IMR-90 (cell line): ENCODE results near the gene DNM3. TPM values are rescaled to one million over a fixed set of nuclear protein-coding genes. Genes with fewer than 3 reads are reported as not detected.

Experiments used
- ATAC-seq: fragments of 200-7000 bp; cut with Tn5 transposase; 2 replicates; pipeline ENCODE4 v1.9.1; 2020; ENCODE audit warnings: low read depth, mild to moderate bottlenecking, moderate library complexity
- BruUV-seq: library from RNA; stranded (reverse); fragments of 400-500 nt; replicated peaks from 2 replicates; lab custom pipeline; 2021; lab: Mats Ljungman, UMichigan
- CTCF ChIA-PET: fragments of 300-600 bp; formaldehyde crosslinking; extraction: SDS; loops from one replicate; lab custom pipeline; 2021; ENCODE audit warnings: antibody characterized with exemption; lab: Yijun Ruan, JAX
- POLR2A ChIA-PET: fragments of 300-600 bp; sonication (Branson Sonifier 250); formaldehyde crosslinking; loops from one replicate; lab custom pipeline; 2022; ENCODE audit warnings: antibody characterized with exemption; ENCODE audit not compliant: unreplicated experiment; lab: Charles Lee
- DNase-seq: peaks from one replicate; pipeline ENCODE4 v3.0.0; 2013
- H2AFZ ChIP-seq: replicated peaks from 2 replicates; pipeline ENCODE3; 2013; ENCODE audit warnings: low read length, mild to moderate bottlenecking; ENCODE audit not compliant: poor library complexity
- H2AK5ac ChIP-seq: 2 replicates; pipeline ENCODE4 v1.6.1; 2013; ENCODE audit warnings: low read depth, low read length, inconsistent platforms
- H2AK9ac ChIP-seq: replicated peaks from 2 replicates; pipeline ENCODE3; 2013; ENCODE audit warnings: mild to moderate bottlenecking, low read depth, low read length, moderate library complexity; ENCODE audit not compliant: poor library complexity
- H2BK120ac ChIP-seq: 2 replicates; pipeline ENCODE4 v1.6.1; 2013; ENCODE audit warnings: low read depth, low read length, inconsistent platforms
- H2BK15ac ChIP-seq: 3 replicates; pipeline ENCODE4 v1.6.1; 2013; ENCODE audit warnings: low read depth, low read length, inconsistent platforms
- H2BK20ac ChIP-seq: 2 replicates; pipeline ENCODE4 v1.6.1; 2013; ENCODE audit warnings: low read depth, mild to moderate bottlenecking, inconsistent platforms, low read length, moderate library complexity
- H2BK5ac ChIP-seq: 2 replicates; pipeline ENCODE4 v1.6.1; 2013; ENCODE audit warnings: mild to moderate bottlenecking, low read depth, low read length, inconsistent platforms; ENCODE audit not compliant: poor library complexity, severe bottlenecking
- H3K14ac ChIP-seq: replicated peaks from 2 replicates; pipeline ENCODE4 v1.6.1; 2013; ENCODE audit warnings: low read depth, low read length, inconsistent platforms
- H3K18ac ChIP-seq: 2 replicates; pipeline ENCODE4 v1.6.1; 2013; ENCODE audit warnings: low read depth, low read length, control low read depth
- H3K23ac ChIP-seq: 2 replicates; pipeline ENCODE4 v1.6.1; 2013; ENCODE audit warnings: low read depth, low read length, inconsistent platforms
- H3K27ac ChIP-seq: 2 replicates; pipeline ENCODE4 v1.5.1; 2013; ENCODE audit warnings: mild to moderate bottlenecking, control low read depth, low read length; ENCODE audit not compliant: insufficient read depth
- H3K27me3 ChIP-seq: 2 replicates; pipeline ENCODE4 v1.6.1; 2013; ENCODE audit warnings: low read length; ENCODE audit not compliant: control insufficient read depth, insufficient read depth
- H3K36me3 ChIP-seq: 2 replicates; pipeline ENCODE4 v1.6.1; 2013; ENCODE audit warnings: low read length, mixed read lengths; ENCODE audit not compliant: control insufficient read depth, insufficient read depth
- H3K4ac ChIP-seq: 2 replicates; pipeline ENCODE4 v1.6.1; 2013; ENCODE audit warnings: low read depth, low read length, inconsistent platforms
- H3K4me1 ChIP-seq: 2 replicates; pipeline ENCODE4 v1.6.1; 2013; ENCODE audit warnings: low read length, mixed read lengths; ENCODE audit not compliant: control insufficient read depth, insufficient read depth
- H3K4me2 ChIP-seq: 2 replicates; pipeline ENCODE4 v1.6.1; 2013; ENCODE audit warnings: low read depth, mild to moderate bottlenecking, control low read depth, low read length, moderate library complexity
- H3K4me3 ChIP-seq: 2 replicates; pipeline ENCODE4 v1.5.1; 2013; ENCODE audit warnings: low read depth, mild to moderate bottlenecking, control low read depth, low read length, moderate library complexity; ENCODE audit not compliant: insufficient read depth
- H3K56ac ChIP-seq: 2 replicates; pipeline ENCODE4 v1.6.1; 2013; ENCODE audit warnings: low read length, inconsistent platforms; ENCODE audit not compliant: insufficient read depth; ENCODE audit errors: extremely low read depth
- H3K79me1 ChIP-seq, 2 experiments: 2 replicates each; pipeline ENCODE4 v1.6.1; 2013; ENCODE audit warnings: low read length in 2 of 2, inconsistent platforms in 1 of 2, low read depth in 1 of 2
- H3K9ac ChIP-seq: 2 replicates; pipeline ENCODE4 v1.6.1; 2013; ENCODE audit warnings: low read depth, low read length, control low read depth
- H3K9me1 ChIP-seq: 2 replicates; pipeline ENCODE4 v1.6.1; 2013; ENCODE audit warnings: low read length, inconsistent platforms; ENCODE audit not compliant: insufficient read depth
- H3K9me3 ChIP-seq: 2 replicates; pipeline ENCODE4 v1.6.1; 2013; ENCODE audit warnings: low read length; ENCODE audit not compliant: control insufficient read depth, insufficient read depth
- H4K20me1 ChIP-seq: 2 replicates; pipeline ENCODE4 v1.6.1; 2013; ENCODE audit warnings: low read length, inconsistent platforms; ENCODE audit not compliant: insufficient read depth
- H4K5ac ChIP-seq: 2 replicates; pipeline ENCODE4 v1.6.1; 2013; ENCODE audit warnings: mild to moderate bottlenecking, low read depth, low read length, control low read depth
- H4K8ac ChIP-seq, 2 experiments: 2 replicates each; pipeline ENCODE4 v1.6.1; 2013; ENCODE audit warnings: low read depth in 2 of 2, low read length in 2 of 2, control low read depth in 1 of 2, inconsistent platforms in 1 of 2
- H4K91ac ChIP-seq: 2 replicates; pipeline ENCODE4 v1.6.1; 2013; ENCODE audit warnings: low read depth, low read length, inconsistent platforms; ENCODE audit not compliant: insufficient read depth
- CEBPB ChIP-seq: IDR thresholded peaks from 2 replicates; pipeline ENCODE4 v1.6.1; 2012; ENCODE audit warnings: low read depth, low read length, improper control_type of control experiment
- CHD1 ChIP-seq: IDR thresholded peaks from 2 replicates; pipeline ENCODE4 v1.6.1; 2012; ENCODE audit warnings: low read depth, low read length, improper control_type of control experiment
- CTCF ChIP-seq: conservative IDR thresholded peaks from 2 replicates; pipeline ENCODE4 v1.5.1; 2012; ENCODE audit warnings: mild to moderate bottlenecking, low read depth, low read length, improper control_type of control experiment
- ELK1 ChIP-seq: fragments of 150-350 bp; IDR thresholded peaks from 2 replicates; pipeline ENCODE4 v1.6.1; 2016; ENCODE audit warnings: low read depth, mild to moderate bottlenecking, low read length, moderate library complexity, borderline replicate concordance
- FOS ChIP-seq: fragments of 150-350 bp; IDR thresholded peaks from 2 replicates; pipeline ENCODE4 v1.6.1; 2016; ENCODE audit warnings: low read depth, low read length
- MAFK ChIP-seq: IDR thresholded peaks from 2 replicates; pipeline ENCODE4 v1.6.1; 2012; ENCODE audit warnings: low read depth, low read length, improper control_type of control experiment
- MXI1 ChIP-seq: IDR thresholded peaks from 2 replicates; pipeline ENCODE4 v1.6.1; 2012; ENCODE audit warnings: low read depth, mild to moderate bottlenecking, low read length, moderate library complexity, borderline replicate concordance
- NFE2L2 ChIP-seq: fragments of 150-350 bp; IDR thresholded peaks from 2 replicates; pipeline ENCODE4 v1.6.1; 2016; ENCODE audit warnings: low read depth, mild to moderate bottlenecking, low read length
- POLR2A ChIP-seq: IDR thresholded peaks from 2 replicates; pipeline ENCODE4 v1.6.1; 2012; ENCODE audit warnings: mild to moderate bottlenecking, low read depth, low read length
- RCOR1 ChIP-seq: IDR thresholded peaks from 2 replicates; pipeline ENCODE4 v1.6.1; 2012; ENCODE audit warnings: mild to moderate bottlenecking, low read length, improper control_type of control experiment; ENCODE audit not compliant: insufficient replicate concordance
- RFX5 ChIP-seq: IDR thresholded peaks from 2 replicates; pipeline ENCODE4 v1.8.0; 2012; ENCODE audit warnings: low read depth, mild to moderate bottlenecking, low read length, moderate library complexity
- SMC3 ChIP-seq: fragments of 150-350 bp; IDR thresholded peaks from 2 replicates; pipeline ENCODE4 v1.6.1; 2016; ENCODE audit warnings: low read depth, mild to moderate bottlenecking, antibody characterized with exemption, low read length, moderate library complexity
- WGBS, 2 experiments: methylation state at CpG; one replicate each; pipeline versions ENCODE4 v1.1.5 to v1.1.7; 2013; ENCODE audit warnings: missing lambda C conversion rate in 2 of 2; ENCODE audit not compliant: insufficient read length in 1 of 2; ENCODE audit errors: extremely low coverage in 2 of 2; 5-methylcytosine and 5-hydroxymethylcytosine counted together
- dilution Hi-C: fragments of 300-500 bp; cut with HindIII; formaldehyde crosslinking; loops from one replicate; pipeline ENCODE4 v1.14.3; 2018; ENCODE audit warnings: low sequenced_read_pairs; ENCODE audit not compliant: unreplicated experiment
- in situ Hi-C: fragments of 300-500 bp; cut with MboI; formaldehyde crosslinking; loops from 3 replicates; pipeline ENCODE4 v1.14.3; 2019; ENCODE audit warnings: low sequenced_read_pairs, inconsistent platforms, mixed read lengths
- intact Hi-C: fragments of 100-400 bp; cut with micrococcal nuclease; formaldehyde crosslinking; loops from 2 replicates; pipeline ENCODE4 v1.10.0; 2022
- polyA plus RNA-seq, 3 experiments: library from polyadenylated mRNA; depleted of rRNA; stranded (reverse); fragments of >200 nt; gene quantifications; 2 replicates each; pipeline ENCODE4 v1.2.3, GENCODE V29; 2012; ENCODE audit warnings: low replicate concordance in 1 of 3
- total RNA-seq: library from RNA; depleted of rRNA; stranded (reverse); fragments of >200 nt; gene quantifications from 2 replicates; pipeline ENCODE4 v1.2.3, GENCODE V29; 2012

The DNM3 gene
- total and polyA plus RNA-seq, 2 of the 4 experiments (the other 2 are of a cell fraction), result 0.36 TPM

GRCh38 chr1:172272087-172272486, 430.8 kb downstream of the DNM3 start:
- H3K4me2 ChIP-seq, result no peak overlapping the region
- H3K56ac ChIP-seq, result no peak overlapping the region
- H3K9ac ChIP-seq, result no peak overlapping the region
- in situ Hi-C loops (no loop called here), intact Hi-C loops (loop anchor here (5.0 to 10.0 kb wide), 3 partner anchors 125 to 267 kb away; no protein-coding TSS in a partner anchor), dilution Hi-C loops (no loop called here)
- no CpG with 5 or more reads among the region's 1 CpG for WGBS, 2 experiments
- H3K36me3 ChIP-seq, result no peaks in the 10 kb centered on the region
- no peak overlapping the region for H3K18ac ChIP-seq
- TF ChIP-seq CEBPB, result no peak
- TF ChIP-seq CHD1, result no peak
- no peak for TF ChIP-seq CTCF
- no peak for TF ChIP-seq RCOR1
- TF ChIP-seq RFX5, result no peak
- no peak for TF ChIP-seq MAFK
- TF ChIP-seq POLR2A, result no peak
- TF ChIP-seq FOS, result no peak
- no peak for TF ChIP-seq NFE2L2
- no peak for TF ChIP-seq SMC3
- TF ChIP-seq MXI1, result no peak
- TF ChIP-seq ELK1, result no peak
- H2BK120ac ChIP-seq, result peak overlapping the region; percentile 14; the same call in 1 of the 2 replicates
- H3K9me1 ChIP-seq, result no peaks in the 10 kb centered on the region
- POLR2A ChIA-PET, result no interaction called here
- no peak overlapping the region; the same call in 1 of the 2 replicates for H3K23ac ChIP-seq
- H2BK15ac ChIP-seq, result no peak overlapping the region
- peak overlapping the region; percentile 17; the same call in 1 of the 2 replicates for H3K14ac ChIP-seq
- H3K27me3 ChIP-seq, result no peaks in the 10 kb centered on the region
- no peak overlapping the region for H4K91ac ChIP-seq
- H2AFZ ChIP-seq, result no peak overlapping the region
- no peak overlapping the region for H4K5ac ChIP-seq
- DNase-seq (no peak), ATAC-seq (no peak)
- H3K27ac ChIP-seq, result no peak overlapping the region
- peaks cover 2% of the 10 kb centered on the region; the same call in 1 of the 2 replicates for H3K4me1 ChIP-seq
- H3K4me3 ChIP-seq, result no peak overlapping the region
- CTCF ChIA-PET, result no interaction called here
- H2BK5ac ChIP-seq, result no peak overlapping the region
- no peaks in the 10 kb centered on the region for H3K9me3 ChIP-seq
- peak overlapping the region; percentile 56; the same call in 1 of the 2 replicates for H2AK5ac ChIP-seq
- no peak overlapping the region for H2BK20ac ChIP-seq
- no peaks in the 10 kb centered on the region for H4K20me1 ChIP-seq
- H2AK9ac ChIP-seq, result no peak overlapping the region
- no TSS peak for BruUV-seq
- H4K8ac ChIP-seq, result no peak overlapping the region
- H3K4ac ChIP-seq, result no peak overlapping the region
- H3K79me1 ChIP-seq, result no peaks in the 10 kb centered on the region
